Trophoblast cell (in vitro differentiated cells and primary cell): ENCODE data around the gene PAMR1. TPM values are rescaled to one million over a fixed set of nuclear protein-coding genes. Genes with fewer than 3 reads are reported as not detected.

Experiments used
- DNase-seq, 2 donors: peaks; one replicate each; pipeline ENCODE4 v3.0.0-alpha.2; 2016
- H2AFZ ChIP-seq: 2 replicates; pipeline ENCODE4 v1.6.1; 2013; ENCODE audit warnings: low read length, moderate library complexity, mild to moderate bottlenecking; ENCODE audit not compliant: insufficient read depth, poor library complexity
- H2AK5ac ChIP-seq: 2 replicates; pipeline ENCODE4 v1.6.1; 2013; ENCODE audit warnings: mild to moderate bottlenecking, low read length
- H2BK120ac ChIP-seq: 2 replicates; pipeline ENCODE4 v1.6.1; 2013; ENCODE audit warnings: low read length, mild to moderate bottlenecking, moderate library complexity; ENCODE audit not compliant: insufficient read depth, poor library complexity
- H2BK12ac ChIP-seq: 2 replicates; pipeline ENCODE4 v1.6.1; 2013; ENCODE audit warnings: mild to moderate bottlenecking, low read length, moderate library complexity
- H2BK5ac ChIP-seq: 2 replicates; pipeline ENCODE4 v1.6.1; 2013; ENCODE audit warnings: low read length, low read depth, moderate library complexity, mild to moderate bottlenecking; ENCODE audit not compliant: poor library complexity
- H3K14ac ChIP-seq: 2 replicates; pipeline ENCODE4 v1.6.1; 2013; ENCODE audit warnings: mild to moderate bottlenecking, low read length
- H3K18ac ChIP-seq: 2 replicates; pipeline ENCODE4 v1.6.1; 2013; ENCODE audit warnings: mild to moderate bottlenecking, low read length
- H3K23ac ChIP-seq: 2 replicates; pipeline ENCODE4 v1.6.1; 2013; ENCODE audit warnings: low read length
- H3K27ac ChIP-seq: 2 replicates; pipeline ENCODE4 v1.5.1; 2013; ENCODE audit warnings: low read depth, mild to moderate bottlenecking, inconsistent platforms, low read length, moderate library complexity
- H3K27me3 ChIP-seq: 2 replicates; pipeline ENCODE4 v1.6.1; 2013; ENCODE audit warnings: inconsistent platforms, mild to moderate bottlenecking, low read length, moderate library complexity; ENCODE audit not compliant: insufficient read depth
- H3K36me3 ChIP-seq, 2 experiments: 1 replicate in 1 of 2; 2 replicates in 1 of 2; pipeline ENCODE4 v1.6.1; 2013; ENCODE audit warnings: low read length in 2 of 2, mild to moderate bottlenecking in 2 of 2, moderate library complexity in 1 of 2; ENCODE audit not compliant: insufficient read depth in 2 of 2, control insufficient read depth in 1 of 2
- H3K4ac ChIP-seq: 2 replicates; pipeline ENCODE4 v1.6.1; 2013; ENCODE audit warnings: low read depth, mild to moderate bottlenecking, low read length, moderate library complexity
- H3K4me1 ChIP-seq, 2 experiments: 1 replicate in 1 of 2; 2 replicates in 1 of 2; pipeline ENCODE4 v1.6.1; 2013; ENCODE audit warnings: low read length in 2 of 2, mild to moderate bottlenecking in 2 of 2, moderate library complexity in 1 of 2; ENCODE audit not compliant: insufficient read depth in 2 of 2, control insufficient read depth in 1 of 2
- H3K4me2 ChIP-seq: 2 replicates; pipeline ENCODE4 v1.6.1; 2013; ENCODE audit warnings: inconsistent platforms, mild to moderate bottlenecking, low read length, moderate library complexity
- H3K4me3 ChIP-seq: 2 replicates; pipeline ENCODE4 v1.5.1; 2013; ENCODE audit warnings: mild to moderate bottlenecking, low read depth, low read length, inconsistent platforms
- H3K79me1 ChIP-seq: one replicate; pipeline ENCODE4 v1.6.1; 2013; ENCODE audit warnings: low read length
- H3K79me2 ChIP-seq: 2 replicates; pipeline ENCODE4 v1.6.1; 2013; ENCODE audit warnings: low read length, mild to moderate bottlenecking; ENCODE audit not compliant: control insufficient read depth, insufficient read depth, poor library complexity
- H3K9ac ChIP-seq: 2 replicates; pipeline ENCODE4 v1.6.1; 2013; ENCODE audit warnings: mild to moderate bottlenecking, low read length
- H3K9me3 ChIP-seq: 2 replicates; pipeline ENCODE4 v1.6.1; 2013; ENCODE audit warnings: low read depth, mild to moderate bottlenecking, control low read depth, inconsistent platforms, low read length; ENCODE audit not compliant: insufficient read depth
- H4K12ac ChIP-seq: 2 replicates; pipeline ENCODE4 v1.6.1; 2013; ENCODE audit warnings: low read depth, mild to moderate bottlenecking, low read length, moderate library complexity
- H4K8ac ChIP-seq: 2 replicates; pipeline ENCODE4 v1.6.1; 2013; ENCODE audit warnings: low read depth, mild to moderate bottlenecking, low read length, moderate library complexity
- H4K91ac ChIP-seq: one replicate; pipeline ENCODE4 v1.6.1; 2013; ENCODE audit warnings: low read depth, mild to moderate bottlenecking, low read length, moderate library complexity
- WGBS: extraction: QIAGEN DNeasy Blood & Tissue Kit; methylation state at CpG from one replicate; pipeline ENCODE4 v1.1.7; 2013; ENCODE audit warnings: missing lambda C conversion rate; ENCODE audit not compliant: insufficient read length, insufficient coverage; ENCODE audit errors: extremely low coverage; 5-methylcytosine and 5-hydroxymethylcytosine counted together
- polyA plus RNA-seq: library from polyadenylated mRNA; stranded (reverse); fragments of 200-250 nt; gene quantifications from 2 replicates; pipeline ENCODE4 v1.2.3, GENCODE V29; 2013

PAMR1 gene
- 0.93 and 1.0 TPM in 2 replicates for polyA plus RNA-seq

- Histone ChIP-seq H4K12ac (no peak within 1 kb of the TSS), H4K8ac (no peak within 1 kb of the TSS)
Measured at GRCh38 chr11:35525501-35526175, at the start of gene PAMR1. Gene PAMR1 (minus strand): TSS chr11:35525616. CDS start chr11:35525585, 31 bp downstream.

DNA sequence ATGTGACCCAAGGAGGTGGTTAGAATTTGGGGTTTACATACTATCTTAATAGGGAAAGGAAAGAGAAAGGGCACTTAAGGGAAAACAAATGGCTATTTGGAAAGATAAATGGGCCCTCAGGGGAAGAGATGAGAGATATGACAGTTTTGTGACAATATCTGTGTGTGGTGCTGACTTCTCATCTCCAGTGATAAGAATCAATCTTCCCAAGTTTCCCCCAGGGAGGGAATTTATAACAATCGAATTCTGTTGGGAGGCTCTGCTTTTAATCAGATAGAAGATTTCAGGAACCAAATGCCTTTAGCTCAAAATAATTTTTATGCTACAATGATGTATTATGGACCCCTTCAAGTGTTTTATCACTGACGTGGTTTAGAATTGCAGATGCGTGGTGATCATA, 46.3 kb upstream of the PAMR1 start:
- Histone ChIP-seq H2AK5ac (no peak overlapping the region), H4K12ac (no peak overlapping the region), H3K18ac (no peak overlapping the region), H3K23ac (no peak overlapping the region), H3K36me3 (no peaks in the 10 kb centered on the region), H3K27ac (no peak overlapping the region), H3K4me1 (peaks cover 5 to 7% of the 10 kb centered on the region in 2 experiments), H3K4me2 (no peak overlapping the region), H2BK12ac (no peak overlapping the region), H4K8ac (no peak overlapping the region), H3K79me2 (no peaks in the 10 kb centered on the region), H3K9me3 (peaks cover 2% of the 10 kb centered on the region), H2AFZ (no peak overlapping the region), H4K91ac (no peak overlapping the region), H2BK120ac (no peak overlapping the region), H3K79me1 (no peaks in the 10 kb centered on the region), H3K14ac (no peak overlapping the region), H3K27me3 (no peaks in the 10 kb centered on the region), H3K4ac (no peak overlapping the region), H3K4me3 (no peak overlapping the region), H2BK5ac (no peak overlapping the region), H3K9ac (no peak overlapping the region)
- peak in 1 of 2 donors; percentile 40 for DNase-seq
- WGBS: no CpG with 5 or more reads among the region's 3 CpGs

More at GRCh38 chr11:35525501-35526175, at the start of gene PAMR1:
- peaks cover 3% of the 10 kb centered on the region for H3K27me3 ChIP-seq
- no peak within 1 kb of the TSS for H3K18ac ChIP-seq
- no peak within 1 kb of the TSS for H2BK5ac ChIP-seq
- peaks cover 9 to 11% of the 10 kb centered on the region in 2 experiments for H3K4me1 ChIP-seq
- no peak within 1 kb of the TSS for H4K91ac ChIP-seq
- H3K27ac ChIP-seq: no peak within 1 kb of the TSS
- no peak within 1 kb of the TSS for H3K4me3 ChIP-seq
- H3K79me1 ChIP-seq: no peaks in the 10 kb centered on the region
- no peak within 1 kb of the TSS for H3K4ac ChIP-seq
- H2AK5ac ChIP-seq: no peak within 1 kb of the TSS
- no peak for DNase-seq
- H3K9me3 ChIP-seq: peaks cover 2% of the 10 kb centered on the region
- H3K36me3 ChIP-seq: no peaks in the 10 kb centered on the region
- H3K9ac ChIP-seq: no peak within 1 kb of the TSS
- no peaks in the 10 kb centered on the region for H3K79me2 ChIP-seq
- no peak within 1 kb of the TSS for H3K14ac ChIP-seq
- no peak within 1 kb of the TSS for H2BK12ac ChIP-seq
- no CpG with 5 or more reads among the region's 34 CpGs for WGBS
- no peak within 1 kb of the TSS for H3K23ac ChIP-seq
- no peak within 1 kb of the TSS for H2BK120ac ChIP-seq
- H2AFZ ChIP-seq: no peak within 1 kb of the TSS
- peak within 1 kb of the TSS; percentile 57 for H3K4me2 ChIP-seq

- Histone ChIP-seq H3K36me3 (no peaks in the 10 kb centered on the region), H3K4ac (no peak overlapping the region), H3K27me3 (no peaks in the 10 kb centered on the region), H2BK5ac (no peak overlapping the region), H3K4me1 (peaks cover 5 to 7% of the 10 kb centered on the region in 2 experiments), H4K91ac (no peak overlapping the region), H3K4me3 (no peak overlapping the region), H3K14ac (no peak overlapping the region), H3K27ac (no peak overlapping the region), H3K23ac (no peak overlapping the region), H4K8ac (peak overlapping the region; percentile 17), H3K79me1 (no peaks in the 10 kb centered on the region), H3K18ac (no peak overlapping the region), H2AFZ (no peak overlapping the region), H3K79me2 (no peaks in the 10 kb centered on the region), H2BK120ac (no peak overlapping the region), H2AK5ac (no peak overlapping the region), H3K4me2 (no peak overlapping the region), H3K9ac (no peak overlapping the region), H2BK12ac (no peak overlapping the region), H4K12ac (no peak overlapping the region), H3K9me3 (no peaks in the 10 kb centered on the region)
- DNase-seq: peak; percentile 85
- no CpG with 5 or more reads among the region's 1 CpG for WGBS
Measured at GRCh38 chr11:35567737-35568465, 42.5 kb upstream of the PAMR1 start.

- H3K4me3 ChIP-seq: no peak overlapping the region
Measured at GRCh38 chr11:35566885-35567284, 41.5 kb upstream of the PAMR1 start.

More at GRCh38 chr11:35566885-35567284, 41.5 kb upstream of the PAMR1 start:
- H3K27ac ChIP-seq: no peak overlapping the region
- no peak overlapping the region for H3K4me2 ChIP-seq
- no peaks in the 10 kb centered on the region for H3K36me3 ChIP-seq
- WGBS: no CpG with 5 or more reads among the region's 3 CpGs
- no peak overlapping the region for H3K18ac ChIP-seq
- no peaks in the 10 kb centered on the region for H3K79me1 ChIP-seq
- H4K91ac ChIP-seq: no peak overlapping the region
- DNase-seq: no peak
- H3K9ac ChIP-seq: no peak overlapping the region
- no peak overlapping the region for H3K14ac ChIP-seq
- peaks cover 5 to 7% of the 10 kb centered on the region in 2 experiments for H3K4me1 ChIP-seq
- H3K9me3 ChIP-seq: no peaks in the 10 kb centered on the region
- no peak overlapping the region for H2AFZ ChIP-seq
- H3K27me3 ChIP-seq: no peaks in the 10 kb centered on the region
- H3K23ac ChIP-seq: no peak overlapping the region
- H2BK120ac ChIP-seq: no peak overlapping the region
- H4K12ac ChIP-seq: no peak overlapping the region
- H2AK5ac ChIP-seq: no peak overlapping the region
- no peaks in the 10 kb centered on the region for H3K79me2 ChIP-seq
- H2BK12ac ChIP-seq: no peak overlapping the region
- H2BK5ac ChIP-seq: no peak overlapping the region
- H3K4ac ChIP-seq: no peak overlapping the region
- H4K8ac ChIP-seq: no peak overlapping the region
